HTERT RPE-1 (cell line): ENCODE measurements around the gene TTLL6.
"Not testable (repeated sequence)": the region's sequence is repeated elsewhere in the genome, so short reads cannot be mapped to it uniquely, and the experiment has no call there.

Experiments
- in situ Hi-C: fragments of 300-500 bp; cut with MboI; formaldehyde crosslinking; loops from 4 replicates; pipeline ENCODE4 v1.14.3; 2020; ENCODE audit warnings: low sequenced_read_pairs

Gene TTLL6

GRCh38 chr17:48816774-48817590 lies at the start of gene TTLL6:
TSS of gene TTLL6 (minus strand) at chr17:48817229. CDS start at chr17:48817072, 157 bp downstream.
- in situ Hi-C loops = no loop called here

- in situ Hi-C loops = no loop called here
Observed at GRCh38 chr17:48860456-48860855, 43.4 kb upstream of the TTLL6 start.

GRCh38 chr17:48860034-48860433 lies 43.0 kb upstream of the TTLL6 start:
- in situ Hi-C loops = no loop called here

- in situ Hi-C loops = no loop called here
Observed at GRCh38 chr17:48856122-48856821, 39.2 kb upstream of the TTLL6 start.

DNA sequence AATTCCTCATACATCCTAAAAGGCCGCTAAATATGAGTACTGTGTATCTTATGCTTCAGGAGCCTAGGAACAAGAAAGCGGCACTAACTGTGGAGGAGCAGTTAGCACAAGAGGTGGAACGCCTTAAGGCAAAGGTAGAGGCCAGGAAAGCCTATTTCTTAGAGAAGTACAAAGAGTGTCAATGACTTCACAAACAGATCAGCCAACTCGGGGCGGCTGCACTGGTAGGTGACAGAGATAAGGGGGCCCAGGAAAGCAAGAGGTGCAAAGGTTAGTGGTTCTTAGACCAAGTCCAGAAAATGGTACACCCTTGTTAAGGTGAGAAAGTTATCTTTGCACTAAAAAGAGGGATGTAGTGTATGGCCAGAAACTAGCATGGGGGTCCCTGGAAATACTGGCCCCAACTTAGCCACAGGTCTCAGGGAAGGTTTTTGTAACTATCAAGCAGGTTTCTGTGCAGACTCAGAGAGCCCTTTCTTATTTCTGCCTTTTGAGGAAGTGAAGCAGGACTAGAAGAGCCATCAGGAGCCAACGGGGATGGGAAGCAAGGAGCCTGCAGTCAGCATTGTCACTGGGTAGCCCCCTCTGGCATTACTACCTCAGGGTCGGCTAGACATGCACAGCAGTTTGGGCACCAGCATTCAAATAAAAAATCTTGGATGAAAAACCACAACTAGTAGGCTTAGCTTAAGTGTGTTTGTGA lies 37.9 kb upstream of the TTLL6 start:
- in situ Hi-C loops = no loop called here

DNA sequence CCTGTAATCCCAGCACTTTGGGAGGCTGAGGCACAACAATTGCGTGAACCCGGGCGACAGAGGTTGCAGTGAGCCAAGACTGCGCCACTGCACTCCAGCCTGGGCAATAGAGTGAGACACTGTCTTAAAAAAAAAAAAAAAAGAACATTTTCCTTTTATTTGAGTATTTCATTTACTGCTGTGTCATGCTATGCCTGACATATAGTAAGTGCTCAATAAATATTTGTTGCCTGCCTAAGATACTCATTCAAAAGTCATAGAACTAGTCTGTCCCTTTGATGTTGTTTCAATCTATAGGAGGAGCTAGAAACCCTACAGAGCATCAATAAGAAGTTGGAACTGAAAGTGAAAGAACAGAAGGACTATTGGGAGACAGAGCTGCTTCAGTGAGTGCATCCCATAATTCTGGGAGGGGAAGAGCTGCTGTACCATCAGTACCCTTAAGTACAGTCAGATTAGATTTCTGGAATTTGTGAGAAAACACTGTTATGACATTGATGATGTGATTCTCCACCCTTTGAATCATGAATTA lies 33.8 kb upstream of the TTLL6 start:
- in situ Hi-C loops = no loop called here

DNA sequence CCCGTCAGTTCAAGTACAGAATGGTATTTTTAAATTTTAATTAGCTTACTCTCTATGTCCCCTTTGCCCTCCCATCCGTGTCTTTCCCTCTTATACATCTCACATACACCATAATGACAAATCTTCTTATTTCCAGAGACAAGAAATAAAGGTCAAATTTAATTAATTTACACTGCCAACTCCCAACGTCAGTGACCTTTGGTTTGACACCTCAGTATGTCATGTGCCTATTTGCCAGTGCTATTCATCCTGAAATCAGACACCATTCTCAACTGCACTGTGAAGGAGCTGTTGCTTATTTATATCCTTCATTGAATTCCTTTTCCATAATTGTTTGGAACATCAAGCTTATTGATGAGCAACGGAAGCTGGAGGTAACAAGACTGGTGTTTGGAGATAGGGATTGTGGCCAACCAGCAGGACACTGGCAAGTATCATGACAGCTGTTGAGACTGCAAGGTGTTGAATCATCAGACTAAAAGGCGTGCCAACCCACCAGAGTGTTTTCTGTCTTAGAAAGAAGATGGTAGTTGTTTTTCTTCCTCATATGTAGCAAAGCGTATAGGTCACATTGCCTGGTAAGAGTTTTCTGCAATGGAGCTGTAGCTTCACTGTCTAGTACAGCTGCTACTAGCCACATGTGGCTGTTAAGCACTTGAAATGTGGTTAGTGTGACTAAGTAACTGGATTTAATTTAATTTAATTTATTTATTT lies 26.3 kb upstream of the TTLL6 start:
- in situ Hi-C loops = no loop called here

GRCh38 chr17:48842746-48843145 lies 25.7 kb upstream of the TTLL6 start:
- in situ Hi-C loops = no loop called here

GRCh38 chr17:48841395-48841831 lies 24.4 kb upstream of the TTLL6 start:
- in situ Hi-C loops = no loop called here

GRCh38 chr17:48840441-48840840 lies 23.4 kb upstream of the TTLL6 start:
- in situ Hi-C loops = no loop called here

- in situ Hi-C loops = not testable (repeated sequence)
Observed at GRCh38 chr17:48837458-48837857, 20.4 kb upstream of the TTLL6 start.

DNA sequence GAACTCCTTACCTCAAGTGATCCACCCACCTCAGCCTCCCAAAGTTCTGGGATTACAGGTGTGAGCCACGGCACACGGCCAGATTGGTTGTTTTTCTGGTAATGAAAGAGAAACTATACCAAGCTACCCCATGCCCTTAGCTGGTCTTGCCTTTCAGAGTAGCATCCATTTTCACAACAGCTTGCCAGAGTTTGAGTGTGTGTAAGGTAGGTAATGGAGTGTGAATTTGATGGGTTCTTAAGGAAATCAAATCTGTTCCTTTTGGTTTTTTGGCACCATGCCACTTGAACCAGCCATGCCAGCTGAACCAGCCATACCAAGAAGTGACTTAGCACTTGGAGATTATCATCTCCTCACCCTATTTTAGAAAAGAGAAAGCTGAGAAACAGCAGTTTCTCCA lies 18.9 kb upstream of the TTLL6 start:
- in situ Hi-C loops = no loop called here

DNA sequence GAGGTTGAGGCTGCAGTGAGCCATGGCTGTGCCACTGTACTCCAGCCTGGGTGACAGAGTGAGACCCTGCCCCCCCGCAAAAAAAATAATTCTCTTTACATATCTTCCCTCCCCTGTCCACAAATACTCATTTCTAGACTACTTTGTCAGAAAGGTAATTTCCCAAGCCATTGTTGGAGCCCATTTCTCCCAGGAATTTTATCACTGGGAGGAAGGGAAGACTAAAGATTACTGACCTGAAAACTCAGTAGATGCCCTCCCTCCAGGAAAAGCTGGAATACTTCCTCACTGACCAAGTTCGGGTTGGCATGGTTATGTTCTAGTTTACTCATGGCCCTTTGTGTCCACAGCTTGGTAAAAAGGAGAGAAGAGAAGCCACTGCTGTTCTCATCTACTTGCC lies 17.9 kb upstream of the TTLL6 start:
- in situ Hi-C loops = no loop called here

DNA sequence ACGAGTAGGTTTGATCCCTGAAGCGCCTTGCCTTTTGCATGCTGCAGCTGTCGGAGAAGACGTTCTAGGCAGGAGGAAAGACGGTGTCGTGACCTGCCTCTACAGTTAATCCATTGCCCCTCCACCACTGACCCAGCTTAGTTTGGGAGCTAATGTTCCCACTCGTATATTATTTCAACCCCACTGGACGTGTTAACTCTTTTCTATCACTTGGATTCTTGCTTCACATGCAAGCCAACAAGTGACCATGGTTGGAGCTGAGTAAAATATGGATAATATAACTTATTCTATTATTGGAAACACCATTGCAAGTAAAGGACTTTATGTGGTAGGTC lies 14.5 kb upstream of the TTLL6 start:
- in situ Hi-C loops = no loop called here

DNA sequence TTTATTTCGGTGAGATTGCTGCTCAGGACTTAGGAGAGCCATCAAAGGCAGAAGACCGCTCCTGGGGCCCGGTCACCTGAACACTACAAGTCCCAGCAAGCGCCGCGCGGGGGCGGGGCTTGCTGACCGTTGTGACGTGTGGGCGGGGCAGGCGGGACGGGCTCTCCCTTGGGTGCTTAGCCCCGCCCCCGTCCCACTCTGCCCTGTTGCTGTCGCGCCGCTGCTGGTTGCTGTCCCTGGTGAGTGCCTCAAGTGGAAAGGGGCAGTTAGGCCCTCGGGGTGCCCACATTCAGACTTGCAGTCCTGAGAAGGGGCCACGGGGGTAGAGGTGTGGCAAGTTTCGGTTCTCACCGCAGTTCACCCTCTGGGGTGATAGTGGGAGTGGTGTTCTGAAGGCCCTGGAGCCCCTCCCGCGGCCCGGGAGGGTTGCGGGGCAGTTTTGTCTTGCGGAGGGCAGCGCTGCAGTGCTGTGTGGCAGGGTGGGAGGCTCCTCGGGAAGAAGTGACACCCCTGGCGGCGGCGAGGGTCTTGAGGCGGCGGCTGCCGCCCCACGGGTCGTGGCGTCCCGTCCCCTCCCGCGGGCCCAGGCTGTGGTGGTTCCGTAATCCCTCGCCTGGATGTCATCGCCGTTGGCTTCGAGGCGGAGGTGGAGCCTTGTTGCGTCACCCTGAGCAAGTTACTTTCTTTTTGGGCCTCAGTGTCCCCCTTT lies 14.0 kb upstream of the TTLL6 start, which contains the start of gene CALCOCO2:
TSS of gene CALCOCO2 (plus strand) at position 196 of the 709 bp plus-strand sequence. CDS start 10,673 bp downstream, outside the sequence.
- in situ Hi-C loops = no loop called here

DNA sequence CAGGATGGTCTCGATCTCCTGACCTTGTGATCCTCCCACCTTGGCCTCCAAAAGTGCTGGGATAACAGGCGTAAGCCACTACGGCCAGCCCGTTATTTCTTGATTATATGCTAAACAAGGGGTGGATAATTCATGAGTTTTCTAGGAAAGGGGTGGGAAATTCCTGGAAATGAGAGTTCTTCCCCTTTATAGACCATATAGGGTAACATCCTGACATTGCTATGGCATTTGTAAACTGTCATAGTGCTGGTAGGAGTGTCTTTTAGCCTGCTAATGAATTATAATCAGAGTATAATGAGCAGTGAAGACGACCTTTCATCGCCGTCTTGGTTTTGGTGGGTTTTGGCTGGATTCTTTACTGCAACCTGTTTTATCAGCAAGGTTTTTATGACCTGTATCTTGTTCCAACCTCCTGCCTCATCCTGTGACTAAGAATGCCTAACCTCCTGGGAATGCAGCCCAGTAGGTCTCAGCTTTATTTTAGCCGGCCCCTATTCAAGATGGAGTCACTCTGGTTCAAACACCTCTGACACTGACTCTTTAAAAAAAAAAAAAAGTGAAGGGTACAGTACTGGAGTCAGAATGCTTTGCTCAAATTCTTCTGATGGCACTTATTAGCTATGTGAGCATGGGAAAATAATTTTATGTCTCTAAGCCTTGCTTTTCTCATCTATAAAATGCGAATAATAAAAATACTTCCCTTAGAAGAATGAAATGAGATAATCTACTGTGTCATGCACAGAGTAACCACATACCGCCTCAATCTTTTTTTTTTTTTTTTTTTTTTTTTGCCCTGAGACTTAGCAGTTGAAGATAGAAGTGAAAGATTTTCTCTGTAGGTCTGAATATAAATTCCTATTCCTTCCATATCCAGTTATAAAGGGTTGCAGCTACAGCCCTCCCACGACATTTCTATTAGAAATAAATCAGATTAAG lies 8.7 kb upstream of the TTLL6 start:
- in situ Hi-C loops = no loop called here

DNA sequence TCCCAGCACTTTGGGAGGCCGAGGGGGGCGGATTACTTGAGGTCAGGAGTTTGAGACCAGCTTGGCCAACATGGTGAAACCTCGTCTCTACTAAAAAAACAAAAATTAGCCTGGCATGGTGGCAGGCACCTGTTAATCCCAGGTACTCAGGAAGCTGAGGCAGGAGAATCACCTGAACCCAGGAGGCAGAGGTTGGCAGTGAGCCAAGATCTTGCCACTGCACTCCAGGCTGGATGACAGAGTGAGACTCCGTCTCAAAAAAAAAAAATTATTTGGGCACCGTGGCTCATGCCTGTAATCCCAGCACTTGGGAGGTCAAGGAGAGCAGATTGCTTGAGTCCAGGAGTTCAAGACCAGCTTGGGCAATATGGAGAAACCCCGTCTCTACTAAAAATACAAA lies 3.9 kb upstream of the TTLL6 start:
- in situ Hi-C loops = not testable (repeated sequence)

DNA sequence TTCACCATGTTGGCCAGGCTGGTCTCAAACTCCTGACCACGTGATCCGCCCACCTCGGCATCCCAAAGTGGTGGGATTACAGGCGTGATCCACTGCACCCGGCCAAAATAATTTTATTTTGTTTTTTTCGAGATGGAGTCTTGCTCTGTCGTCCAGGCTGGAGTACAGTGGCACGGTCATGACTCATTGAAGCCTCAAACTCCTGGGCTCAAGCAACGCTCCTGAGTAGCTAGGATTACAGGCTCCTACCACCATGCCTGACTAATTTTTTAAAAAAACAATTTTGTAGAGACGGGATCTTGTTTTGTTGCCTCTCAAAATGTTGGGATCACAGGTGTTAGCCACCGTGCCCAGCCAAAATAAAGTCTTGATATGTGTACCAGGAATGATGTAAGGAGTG lies 2.4 kb upstream of the TTLL6 start:
- in situ Hi-C loops = no loop called here

DNA sequence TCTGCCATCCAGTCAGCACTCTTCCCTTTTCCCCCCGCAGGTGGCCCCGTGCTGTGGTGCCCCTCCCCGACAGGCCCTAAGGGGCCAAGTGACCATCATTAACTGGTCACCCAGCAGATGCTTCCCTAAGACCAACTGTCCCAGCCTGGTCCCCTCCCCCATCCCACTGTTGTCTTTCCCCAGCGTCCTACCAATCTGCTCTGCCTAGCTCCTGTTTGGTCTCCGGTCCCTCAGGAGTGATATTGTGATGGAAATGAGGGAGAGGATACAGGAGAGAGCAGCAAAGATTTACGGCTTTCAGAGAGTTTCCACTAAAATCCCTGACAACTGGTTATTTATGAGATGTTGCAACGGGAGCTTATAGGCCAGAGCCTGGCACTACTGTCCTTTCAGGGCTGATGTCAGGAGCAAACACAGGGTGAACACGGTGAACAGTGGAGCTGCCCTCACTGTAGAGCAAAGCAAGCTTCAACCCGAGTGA lies 1.4 kb upstream of the TTLL6 start:
- in situ Hi-C loops = no loop called here
